ENCODE results near the gene ANKS1B.
"Not testable (repeated sequence)": the region's sequence is repeated elsewhere in the genome, so short reads cannot be mapped to it uniquely, and the experiment has no call there.

ANKS1B gene

DNA sequence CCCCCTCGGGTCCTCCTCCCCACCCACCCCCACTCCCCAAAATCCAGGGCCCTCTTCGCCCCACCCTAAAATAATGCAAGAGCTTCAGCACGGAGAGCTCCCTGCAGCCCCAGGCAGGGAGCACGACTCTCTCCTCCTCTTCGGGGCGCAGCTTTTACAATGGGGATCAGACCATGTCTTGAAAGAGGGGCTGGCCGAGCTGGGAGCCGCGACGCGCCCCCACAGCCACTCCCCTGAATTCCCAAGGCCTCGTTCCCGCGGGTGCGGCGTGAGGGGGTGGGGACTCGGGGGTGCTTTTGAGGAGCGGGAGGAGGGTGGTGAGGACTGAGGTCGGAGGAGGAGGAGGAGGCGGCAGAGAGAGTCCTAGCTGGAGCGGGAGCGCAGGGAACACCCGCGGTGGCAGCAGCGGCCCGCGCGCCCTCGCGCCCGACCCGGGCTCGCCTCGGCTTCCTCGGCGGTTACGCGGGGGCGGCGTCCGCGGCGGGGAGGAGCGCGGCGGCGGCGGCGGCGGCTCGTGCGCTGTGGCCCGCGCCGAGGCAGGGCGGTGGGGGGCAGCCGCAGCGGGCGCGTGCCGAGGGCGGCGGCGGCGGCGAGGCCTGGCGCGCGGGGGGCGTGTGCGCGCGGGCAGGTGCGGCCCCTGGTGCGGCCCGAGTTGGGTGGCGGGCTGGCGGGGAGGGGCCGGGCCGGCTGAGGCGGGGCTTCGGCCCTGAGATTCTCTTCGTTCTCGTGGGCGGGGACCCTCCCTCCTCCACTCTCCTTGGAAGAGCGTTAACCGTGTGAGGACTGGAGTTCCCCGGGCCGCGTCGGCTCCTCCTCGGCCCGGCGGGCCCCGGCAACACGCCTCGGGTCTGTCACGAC is at the start of gene ANKS1B:
Gene ANKS1B, minus strand, starts transcription at position 666 of the 858 bp plus-strand sequence. CDS start 699 bp downstream, outside the sequence.
- no peak for DNase-seq

DNA sequence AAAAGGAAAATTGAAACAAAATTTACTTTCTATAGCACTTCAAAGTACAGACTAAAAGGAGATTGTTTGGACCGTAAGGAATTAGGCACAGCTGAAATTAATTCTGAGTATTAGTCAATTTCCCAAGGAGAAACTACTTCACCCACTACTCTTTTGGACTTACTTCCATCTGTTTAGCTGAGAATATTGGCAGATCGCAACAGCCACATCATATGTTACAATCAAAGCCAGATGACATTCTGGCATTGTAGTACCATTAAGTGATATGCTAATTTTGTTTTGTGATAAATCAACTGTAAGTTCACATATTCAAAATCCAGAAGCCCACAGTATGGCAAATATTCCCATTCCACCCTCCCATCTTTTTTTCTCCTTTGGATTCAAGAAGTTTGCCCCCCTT is 47.1 kb upstream of the ANKS1B start:
- DNase-seq: no peak

- no peak for DNase-seq
Observed at GRCh38 chr12:100027671-100028070, 42.9 kb upstream of the ANKS1B start.

DNA sequence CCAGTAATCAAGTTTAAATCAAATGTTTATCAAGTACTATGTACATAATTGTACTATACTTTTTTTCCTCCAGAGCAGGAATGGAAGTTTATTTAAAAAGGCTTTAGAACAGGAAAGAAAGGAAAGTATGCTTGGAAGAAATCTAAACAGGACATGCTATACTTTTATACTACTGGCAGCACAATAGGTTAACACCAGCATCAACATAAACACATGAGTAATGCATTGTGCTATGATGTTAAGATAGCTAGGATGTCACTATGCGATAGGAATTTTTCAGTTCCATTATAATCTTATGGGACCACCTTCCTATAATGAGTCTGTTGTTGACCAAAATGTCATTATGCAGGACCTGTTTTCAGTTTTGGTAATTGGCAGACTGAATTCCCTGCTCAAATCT is 41.5 kb upstream of the ANKS1B start:
- DNase-seq: no peak

DNA sequence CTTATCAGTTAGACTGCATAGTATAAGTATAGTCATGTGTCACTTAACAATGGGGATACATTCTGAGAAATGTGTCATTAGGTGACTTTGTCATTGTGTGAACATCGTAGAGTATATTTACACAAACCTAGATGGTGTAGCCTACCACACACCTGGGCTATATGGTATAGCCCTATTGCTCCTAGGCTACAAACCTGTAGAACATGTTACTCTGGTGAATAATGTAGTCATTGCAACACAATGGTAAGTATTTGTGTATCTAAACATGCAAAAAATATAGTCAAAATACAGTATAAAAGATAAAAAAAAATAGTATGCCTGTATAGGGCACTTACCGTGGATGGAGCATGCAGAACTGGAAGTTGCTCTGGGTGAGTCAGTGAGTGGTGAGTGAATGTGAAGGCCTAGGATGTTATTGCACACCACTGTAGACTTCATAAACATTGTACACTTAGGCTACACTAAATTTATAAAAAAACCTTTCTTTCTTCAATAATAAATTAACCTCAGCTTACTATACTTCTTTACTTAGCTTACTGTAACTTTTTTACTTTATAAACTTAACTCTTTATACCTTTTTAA is 40.3 kb upstream of the ANKS1B start:
- DNase-seq: no peak

- DNase-seq: no peak
Observed at GRCh38 chr12:100020370-100020769, 35.6 kb upstream of the ANKS1B start.

DNA sequence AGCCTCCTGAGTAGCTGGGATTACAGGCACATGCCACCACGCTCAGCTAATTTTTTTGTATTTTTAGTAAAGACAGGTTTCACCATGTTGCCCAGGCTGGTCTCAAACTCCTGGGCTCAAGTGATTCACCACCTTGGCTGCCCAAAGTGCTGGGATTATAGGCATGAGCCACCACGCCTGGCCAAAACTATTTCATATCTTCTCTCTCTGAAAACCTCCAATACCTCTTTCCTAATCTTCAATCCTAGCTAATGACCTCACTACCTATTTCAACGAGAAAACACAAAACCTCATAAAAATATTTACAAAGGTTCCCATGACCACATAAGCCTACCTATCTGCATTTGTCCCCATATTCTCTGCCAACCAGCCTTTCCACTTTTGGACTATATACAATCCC is 32.3 kb upstream of the ANKS1B start:
- no peak for DNase-seq

- DNase-seq: not testable (repeated sequence)
Observed at GRCh38 chr12:100016304-100016703, 31.6 kb upstream of the ANKS1B start.

GRCh38 chr12:100005846-100006245 is 21.1 kb upstream of the ANKS1B start:
- DNase-seq: not testable (repeated sequence)

- no peak for DNase-seq
Observed at GRCh38 chr12:99997806-99998205, 13.1 kb upstream of the ANKS1B start.

DNA sequence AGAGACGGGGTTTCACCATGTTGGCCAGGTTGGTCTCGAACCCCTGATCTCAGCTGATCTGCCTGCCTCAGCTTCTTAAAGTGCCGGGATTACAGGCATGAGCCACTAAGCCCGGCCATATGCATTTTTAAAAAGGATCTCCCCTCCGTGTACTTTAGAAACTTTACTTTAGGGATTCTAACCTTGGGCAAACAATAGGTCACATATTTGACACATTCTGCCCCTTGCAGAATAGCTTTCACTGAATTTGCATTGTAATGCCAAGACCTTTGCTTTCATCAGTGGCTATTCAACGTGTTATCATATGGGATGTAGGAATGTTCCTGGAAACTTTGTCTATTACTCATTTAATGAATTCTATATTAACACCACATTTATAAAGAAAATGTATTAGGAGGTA is 11.4 kb upstream of the ANKS1B start:
- no peak for DNase-seq

GRCh38 chr12:99985631-99986030 is 895 bp upstream of the ANKS1B start:
- no peak for DNase-seq

- no peak for DNase-seq
Observed at GRCh38 chr12:99985129-99985570, 414 bp upstream of the ANKS1B start.

GRCh38 chr12:99983456-99984258 is 1.1 kb downstream of the ANKS1B start:
- no peak for DNase-seq

- no peak for DNase-seq
Observed at GRCh38 chr12:99981639-99982190, 3.0 kb downstream of the ANKS1B start.

- no peak for DNase-seq
Observed at GRCh38 chr12:99979471-99979870, 5.3 kb downstream of the ANKS1B start.

- DNase-seq: no peak
Observed at GRCh38 chr12:99978152-99978551, 6.6 kb downstream of the ANKS1B start.

DNA sequence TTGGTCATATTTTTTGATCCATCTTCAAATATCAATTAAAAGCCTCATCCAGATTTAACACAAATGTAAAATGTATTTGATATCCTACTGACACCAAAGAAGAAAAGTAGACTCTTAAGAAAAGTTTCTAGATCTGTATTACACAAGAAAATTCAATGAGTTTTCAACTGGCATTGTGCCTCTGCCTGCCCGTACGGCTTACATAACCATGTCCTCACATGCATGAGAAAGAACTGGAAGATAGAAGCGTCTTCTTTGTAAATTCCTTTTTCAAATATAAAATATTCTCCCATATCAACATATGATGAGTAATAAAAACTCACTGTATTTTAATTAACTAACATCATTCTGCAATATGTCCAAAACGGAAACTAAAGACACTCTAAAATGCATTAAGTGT is 7.2 kb downstream of the ANKS1B start:
- no peak for DNase-seq

GRCh38 chr12:99976762-99977161 is 8.0 kb downstream of the ANKS1B start:
- DNase-seq: no peak

GRCh38 chr12:99975321-99975720 is 9.4 kb downstream of the ANKS1B start:
- no peak for DNase-seq

- no peak for DNase-seq
Observed at GRCh38 chr12:99974146-99974545, 10.6 kb downstream of the ANKS1B start.

DNA sequence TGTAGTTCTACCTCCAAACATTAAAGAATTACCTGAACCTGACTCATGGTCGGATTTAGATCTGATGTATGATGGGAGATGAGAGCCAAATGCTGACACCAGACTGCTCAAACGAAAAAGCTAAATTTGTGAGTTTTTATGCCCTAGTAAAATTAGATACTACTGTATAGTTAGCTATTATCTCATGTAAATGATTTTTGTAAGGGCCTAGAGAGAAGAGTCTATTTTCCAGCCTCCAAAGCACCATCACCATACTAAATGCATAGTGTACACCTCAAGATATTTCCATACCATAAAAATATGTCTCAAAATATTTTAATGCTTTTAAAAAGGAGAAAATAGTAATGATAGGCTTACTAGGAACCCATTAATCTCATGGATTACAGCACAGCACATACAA is 18.3 kb downstream of the ANKS1B start:
- DNase-seq: no peak

GRCh38 chr12:99960311-99960710 is 24.4 kb downstream of the ANKS1B start:
- DNase-seq: no peak
